ENCODE measurements around the gene NR4A3. TPM values are rescaled to one million over a fixed set of nuclear protein-coding genes. Genes with fewer than 3 reads are reported as not detected.

Gene NR4A3
- total and polyA plus RNA-seq, 9 of the 15 experiments (the other 6 are each of a cell fraction or from before 2014, with no cell fraction given): 0.04 to 0.07 TPM; not detected in 7

DNA sequence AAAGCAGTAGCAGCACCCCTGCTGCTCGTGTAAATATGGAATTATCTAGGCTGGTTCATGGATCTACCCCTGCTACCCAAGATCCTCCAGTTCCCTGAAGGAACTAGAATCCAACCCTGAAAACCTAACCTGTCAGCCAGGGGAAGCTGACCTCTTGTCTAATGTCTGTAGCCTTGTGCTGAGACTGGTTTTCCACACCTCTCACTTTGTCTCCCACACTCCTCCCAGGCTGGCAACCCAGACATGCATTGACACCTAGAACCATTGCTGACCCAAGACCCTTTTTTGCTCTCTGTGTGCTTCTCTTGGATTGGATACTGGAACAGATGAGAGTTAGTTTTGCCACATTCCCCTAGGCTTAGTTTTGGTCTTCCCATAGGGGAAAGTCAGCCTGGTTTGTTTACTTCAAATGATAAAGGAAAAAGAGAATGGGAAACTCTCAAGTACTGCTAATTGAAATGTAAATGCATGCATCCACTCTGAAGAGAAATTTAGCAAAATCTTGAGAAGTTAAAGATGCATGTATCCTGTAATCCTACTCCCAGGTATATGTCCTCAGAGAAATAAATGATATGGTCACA, 36.6 kb upstream of the NR4A3 start:
- TF ChIP-seq RCOR1 (IDR thresholded peaks at IDR 0.05; ENCODE audit: borderline replicate concordance in 1 of 2, low read depth in 2 of 2, low read length in 2 of 2) (no peak), XRCC5 (IDR thresholded peaks at IDR 0.05; ENCODE audit: low read depth, low read length) (no peak), NFYB (IDR thresholded peaks at IDR 0.05; ENCODE audit: extremely low read depth, insufficient read length) (no peak), FOXA3 (CRISPR knock-in tag; conservative IDR thresholded peaks at IDR 0.05 in 1 of 2, IDR thresholded peaks at IDR 0.05 in 1 of 2) (no peak), SIRT6 (IDR thresholded peaks at IDR 0.05; ENCODE audit: low read depth, low read length) (no peak), GTF2A2 (tag; IDR thresholded peaks at IDR 0.05) (no peak), RBFOX2 (IDR thresholded peaks at IDR 0.05; ENCODE audit: low read depth, low read length) (no peak), POLR2AphosphoS2 (IDR thresholded peaks at IDR 0.05; ENCODE audit: low read length) (no peak)
- TF ChIP-seq, protein P1, sequence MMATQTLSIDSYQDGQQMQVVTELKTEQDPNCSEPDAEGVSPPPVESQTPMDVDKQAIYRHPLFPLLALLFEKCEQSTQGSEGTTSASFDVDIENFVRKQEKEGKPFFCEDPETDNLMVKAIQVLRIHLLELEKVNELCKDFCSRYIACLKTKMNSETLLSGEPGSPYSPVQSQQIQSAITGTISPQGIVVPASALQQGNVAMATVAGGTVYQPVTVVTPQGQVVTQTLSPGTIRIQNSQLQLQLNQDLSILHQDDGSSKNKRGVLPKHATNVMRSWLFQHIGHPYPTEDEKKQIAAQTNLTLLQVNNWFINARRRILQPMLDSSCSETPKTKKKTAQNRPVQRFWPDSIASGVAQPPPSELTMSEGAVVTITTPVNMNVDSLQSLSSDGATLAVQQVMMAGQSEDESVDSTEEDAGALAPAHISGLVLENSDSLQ (IDR thresholded peaks at IDR 0.05): no peak
- TF ChIP-seq, protein P2, sequence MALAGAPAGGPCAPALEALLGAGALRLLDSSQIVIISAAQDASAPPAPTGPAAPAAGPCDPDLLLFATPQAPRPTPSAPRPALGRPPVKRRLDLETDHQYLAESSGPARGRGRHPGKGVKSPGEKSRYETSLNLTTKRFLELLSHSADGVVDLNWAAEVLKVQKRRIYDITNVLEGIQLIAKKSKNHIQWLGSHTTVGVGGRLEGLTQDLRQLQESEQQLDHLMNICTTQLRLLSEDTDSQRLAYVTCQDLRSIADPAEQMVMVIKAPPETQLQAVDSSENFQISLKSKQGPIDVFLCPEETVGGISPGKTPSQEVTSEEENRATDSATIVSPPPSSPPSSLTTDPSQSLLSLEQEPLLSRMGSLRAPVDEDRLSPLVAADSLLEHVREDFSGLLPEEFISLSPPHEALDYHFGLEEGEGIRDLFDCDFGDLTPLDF (CRISPR knock-in tag; IDR thresholded peaks at IDR 0.05): no peak
- intact Hi-C loops (cut with micrococcal nuclease) (no loop called here), in situ Hi-C loops (cut with MboI) (no loop called here)
- Histone ChIP-seq H3K9me1 (ENCODE audit: control insufficient read depth, insufficient read depth, low read length) (no peaks in the 10 kb centered on the region), H3K4me2 (ENCODE audit: insufficient read depth, low read length) (no peak overlapping the region), H2AFZ (ENCODE audit: low read depth, low read length) (no peak overlapping the region), H3K4me3 (no peak overlapping the region), H3K9me3 (replicated peaks; ENCODE audit: control insufficient read depth, insufficient read depth, low read depth, low read length) (no peaks in the 10 kb centered on the region), H3K4me1 (replicated peaks in 1 of 2; ENCODE audit: control insufficient read depth in 2 of 2, insufficient read depth in 2 of 2, low read length in 2 of 2) (no peaks in the 10 kb centered on the region), H3K79me2 (ENCODE audit: control insufficient read depth, insufficient read depth, low read length) (no peaks in the 10 kb centered on the region), H3K36me3 (ENCODE audit: control insufficient read depth, insufficient read depth, low read length) (no peaks in the 10 kb centered on the region), H4K20me1 (replicated peaks; ENCODE audit: control insufficient read depth, insufficient read depth, low read length) (no peaks in the 10 kb centered on the region), H3K27ac (ENCODE audit: extremely low read depth, low read depth, low read length) (no peak overlapping the region), H3K27me3 (ENCODE audit: control insufficient read depth in 2 of 2, insufficient read depth in 2 of 2, low read length in 2 of 2) (peaks cover 0 to 4% of the 10 kb centered on the region in 2 experiments; a peak in 1 of 5 replicates), H3K9ac (ENCODE audit: insufficient read depth in 1 of 2, low read depth in 2 of 2, low read length in 2 of 2) (no peak overlapping the region)
- BruUV-seq (replicated peaks): no TSS peak
- WGBS (ENCODE audit: insufficient coverage, low coverage, missing lambda C conversion rate): 0% methylated on average over 1 of the region's 1 CpG
- FAIRE-seq (no peak), DNase-seq (ENCODE audit: extremely low read depth in 1 of 4, low spot score in 3 of 4) (no peak), ATAC-seq (no peak)
- CTCF ChIA-PET (ENCODE audit: low intra/inter-chr PET ratio): no interaction called here
- POLR2A ChIA-PET: interaction anchor here (1.2 kb wide), 1 partner anchor 34 kb away, joined by 3 read pairs; no protein-coding TSS in a partner anchor
